ENCODE measurements around the gene PLA1A.

- TF ChIP-seq EZH2 (IDR thresholded peaks at IDR 0.05; ENCODE audit: insufficient read depth, poor library complexity, severe bottlenecking) (no peak), EZH2phosphoT487 (IDR thresholded peaks at IDR 0.05; ENCODE audit: insufficient read depth, low read depth) (no peak)
These were observed 10.8 kb downstream of the PLA1A start for GRCh38 chr3:119608405-119609000.

Measured in GM23248 (cell line).